ENCODE measurements around the gene TMEM101.
"Not testable (repeated sequence)": the region's sequence is repeated elsewhere in the genome, so short reads cannot be mapped to it uniquely, and the experiment has no call there.

Gene TMEM101

DNA sequence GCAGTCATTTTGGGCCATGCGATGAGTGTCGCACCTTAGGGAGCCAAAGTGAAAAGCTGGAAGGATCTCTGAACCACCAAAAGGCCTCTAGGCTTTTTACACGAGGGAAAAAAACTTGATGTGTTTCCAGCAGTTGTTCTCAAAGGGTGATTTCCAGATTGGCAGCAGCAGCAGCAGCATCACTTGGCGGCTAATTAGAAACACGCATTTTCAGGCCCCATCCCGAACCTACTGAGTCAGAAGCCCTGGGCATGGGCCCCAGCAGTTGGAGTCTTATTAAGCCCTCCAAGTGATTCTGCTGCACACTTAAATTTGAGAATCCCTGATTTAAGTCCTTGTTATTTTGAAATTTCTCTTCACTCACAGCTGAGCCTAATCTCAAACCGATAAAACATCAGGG is 35.8 kb downstream of the TMEM101 start:
- Histone ChIP-seq H3K9me3 (no peaks in the 10 kb centered on the region), H3K4me2 (no peak overlapping the region), H3K36me3 (no peaks in the 10 kb centered on the region), H4K20me1 (no peaks in the 10 kb centered on the region), H3K27me3 (peaks cover 20% of the 10 kb centered on the region), H3K4me1 (0 out of 2 replicates have a peak, but pooled peaks cover 8% of the 10 kb centered on the region), H3K4me3 (no peak overlapping the region), H3K27ac (no peak overlapping the region), H3K9ac (no peak overlapping the region)
- TF ChIP-seq Cebpa-rat (IDR thresholded peaks at IDR 0.05) = no peak

DNA sequence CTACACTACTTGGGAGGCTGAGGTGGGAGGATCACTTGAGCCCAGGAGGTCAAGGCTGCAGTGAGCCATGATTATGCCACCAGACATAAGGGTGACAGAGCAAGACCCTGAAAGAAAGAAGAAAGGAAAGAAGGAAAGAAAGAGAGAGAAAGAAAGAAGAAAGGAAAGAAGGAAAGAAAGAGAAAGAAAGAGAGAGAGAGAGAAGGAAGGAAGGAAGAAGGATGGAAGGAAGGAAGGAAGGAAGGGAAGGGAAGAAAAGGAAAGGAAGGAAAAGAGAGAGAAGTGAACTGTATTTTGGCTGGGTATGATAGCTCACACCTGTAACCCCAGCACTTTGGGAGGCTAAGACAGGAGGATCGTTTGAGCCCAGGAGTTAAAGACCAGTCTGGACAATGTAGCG is 36.7 kb downstream of the TMEM101 start:
- no peak for TF ChIP-seq Cebpa-rat (IDR thresholded peaks at IDR 0.05)
- H3K4me2 ChIP-seq = no peak overlapping the region
- no peaks in the 10 kb centered on the region for H3K9me3 ChIP-seq
- no peaks in the 10 kb centered on the region for H4K20me1 ChIP-seq
- H3K36me3 ChIP-seq = no peaks in the 10 kb centered on the region
- no peak overlapping the region for H3K9ac ChIP-seq
- no peak overlapping the region for H3K4me3 ChIP-seq
- no peaks in the 10 kb centered on the region for H3K4me1 ChIP-seq
- H3K27ac ChIP-seq = no peak overlapping the region
- H3K27me3 ChIP-seq = peaks cover 11% of the 10 kb centered on the region

DNA sequence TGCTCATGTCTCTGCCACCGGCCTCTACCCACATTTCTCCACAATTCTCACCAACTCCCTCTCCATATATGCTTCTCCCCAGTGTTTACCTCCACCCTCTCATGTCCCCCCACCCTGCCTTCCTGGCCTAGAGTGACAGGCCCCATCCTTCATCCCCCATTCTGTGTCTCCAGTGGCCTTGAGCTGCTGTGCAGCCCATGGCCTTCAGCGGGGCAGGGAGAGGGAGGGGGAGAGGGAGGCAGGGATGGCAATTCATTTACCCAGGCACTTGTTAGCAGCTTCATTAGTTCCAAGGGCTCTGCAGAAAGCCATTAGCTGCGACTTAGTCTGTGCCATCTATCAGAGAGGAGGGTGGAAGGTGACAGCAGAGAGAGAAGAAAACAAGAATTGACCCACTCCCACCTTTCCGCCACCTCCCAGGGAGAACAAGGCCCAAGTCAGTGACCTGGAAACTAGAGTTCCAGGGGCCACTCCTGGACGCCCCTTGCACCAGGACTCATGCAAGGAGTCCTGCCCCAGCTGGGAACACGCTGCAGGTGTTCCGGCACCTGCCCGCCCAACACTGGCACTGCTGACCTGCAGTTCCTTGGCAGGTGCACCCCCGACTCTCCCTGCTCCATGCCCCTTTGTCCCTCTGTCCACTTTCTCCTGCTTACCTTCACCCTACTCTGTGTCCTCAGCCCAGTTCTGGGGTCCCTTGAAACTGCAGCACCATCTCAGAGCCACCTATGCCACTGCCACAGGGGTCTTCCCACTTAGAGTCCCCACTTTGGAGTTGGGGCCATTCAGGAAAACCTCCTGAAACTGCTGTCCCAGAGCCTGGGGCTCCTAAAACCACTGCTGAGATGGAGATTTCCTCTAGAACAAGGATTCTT is 37.6 kb downstream of the TMEM101 start:
- no peak for TF ChIP-seq Cebpa-rat (IDR thresholded peaks at IDR 0.05)
- Histone ChIP-seq H3K4me1 (no peaks in the 10 kb centered on the region), H3K9me3 (no peaks in the 10 kb centered on the region), H4K20me1 (no peaks in the 10 kb centered on the region), H3K9ac (no peak overlapping the region), H3K4me3 (no peak overlapping the region), H3K27me3 (peaks cover 2% of the 10 kb centered on the region; the same call in 1 of the 2 replicates), H3K36me3 (no peaks in the 10 kb centered on the region), H3K27ac (no peak overlapping the region), H3K4me2 (no peak overlapping the region)

DNA sequence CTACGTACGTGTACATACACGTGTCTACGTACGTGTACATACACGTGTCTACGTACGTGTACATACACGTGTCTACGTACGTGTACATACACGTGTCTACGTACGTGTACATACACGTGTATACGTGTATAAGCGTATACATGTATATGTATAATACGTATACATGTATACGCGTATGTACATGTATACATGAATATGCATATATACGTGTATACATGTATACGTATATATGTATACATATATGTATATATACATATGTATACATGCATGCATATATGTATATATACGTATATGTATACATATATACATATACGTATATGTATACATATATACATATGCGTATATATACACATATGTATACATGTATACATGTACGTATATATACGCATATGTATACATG is 38.9 kb downstream of the TMEM101 start:
- no peaks in the 10 kb centered on the region for H3K36me3 ChIP-seq
- H3K27me3 ChIP-seq = no peaks in the 10 kb centered on the region
- no peak overlapping the region for H3K4me3 ChIP-seq
- H3K9ac ChIP-seq = no peak overlapping the region
- no peaks in the 10 kb centered on the region for H4K20me1 ChIP-seq
- TF ChIP-seq Cebpa-rat (IDR thresholded peaks at IDR 0.05) = no peak
- H3K27ac ChIP-seq = no peak overlapping the region
- no peaks in the 10 kb centered on the region for H3K4me1 ChIP-seq
- no peaks in the 10 kb centered on the region for H3K9me3 ChIP-seq
- no peak overlapping the region for H3K4me2 ChIP-seq

DNA sequence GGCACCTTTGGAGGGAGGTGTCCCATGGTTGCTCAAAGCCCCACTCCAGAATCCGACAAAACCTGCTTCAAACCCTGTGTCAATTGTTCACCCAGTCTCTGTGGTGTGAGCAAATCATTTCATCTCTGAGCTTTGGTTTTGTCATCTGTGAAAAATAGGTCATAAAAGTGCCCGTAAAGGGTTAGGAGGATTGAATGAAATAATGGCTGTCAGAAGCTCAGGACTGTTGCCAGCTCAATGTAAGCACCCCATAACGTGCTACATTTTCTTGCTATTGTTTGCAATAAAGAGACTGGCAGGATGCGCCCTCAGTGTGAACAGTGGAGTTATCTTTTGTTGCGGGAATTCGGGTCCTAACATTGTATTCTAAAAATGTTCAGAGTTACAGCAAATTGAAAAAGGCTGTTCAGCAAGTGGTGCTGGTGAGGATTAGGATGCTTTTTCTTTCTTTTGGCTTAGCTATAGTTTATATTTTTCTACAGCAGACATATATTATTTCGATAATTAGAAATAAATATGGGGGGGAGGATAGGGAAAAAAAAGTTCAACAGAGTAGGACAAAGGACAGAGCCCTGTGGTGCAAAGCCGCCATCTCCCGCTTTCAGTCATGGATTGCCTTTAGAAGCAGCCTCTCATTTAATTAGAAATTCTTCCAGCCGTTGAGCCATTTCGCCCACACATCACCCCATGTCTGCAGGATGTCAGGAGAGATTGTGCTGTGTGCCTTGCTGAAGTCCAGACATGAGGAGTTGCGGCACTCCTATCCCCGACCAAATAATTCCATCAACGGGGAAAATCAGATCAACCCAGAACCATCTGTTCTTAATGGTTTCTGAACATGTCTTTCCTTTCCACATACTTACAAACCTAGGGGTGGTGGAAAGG is 40.1 kb downstream of the TMEM101 start:
- no peak for TF ChIP-seq Cebpa-rat (IDR thresholded peaks at IDR 0.05)
- H3K4me2 ChIP-seq = no peak overlapping the region
- H3K4me1 ChIP-seq = no peaks in the 10 kb centered on the region
- no peaks in the 10 kb centered on the region for H3K36me3 ChIP-seq
- no peak overlapping the region for H3K4me3 ChIP-seq
- no peak overlapping the region for H3K27ac ChIP-seq
- H3K27me3 ChIP-seq = no peaks in the 10 kb centered on the region
- H3K9me3 ChIP-seq = no peaks in the 10 kb centered on the region
- H4K20me1 ChIP-seq = no peaks in the 10 kb centered on the region
- no peak overlapping the region for H3K9ac ChIP-seq

DNA sequence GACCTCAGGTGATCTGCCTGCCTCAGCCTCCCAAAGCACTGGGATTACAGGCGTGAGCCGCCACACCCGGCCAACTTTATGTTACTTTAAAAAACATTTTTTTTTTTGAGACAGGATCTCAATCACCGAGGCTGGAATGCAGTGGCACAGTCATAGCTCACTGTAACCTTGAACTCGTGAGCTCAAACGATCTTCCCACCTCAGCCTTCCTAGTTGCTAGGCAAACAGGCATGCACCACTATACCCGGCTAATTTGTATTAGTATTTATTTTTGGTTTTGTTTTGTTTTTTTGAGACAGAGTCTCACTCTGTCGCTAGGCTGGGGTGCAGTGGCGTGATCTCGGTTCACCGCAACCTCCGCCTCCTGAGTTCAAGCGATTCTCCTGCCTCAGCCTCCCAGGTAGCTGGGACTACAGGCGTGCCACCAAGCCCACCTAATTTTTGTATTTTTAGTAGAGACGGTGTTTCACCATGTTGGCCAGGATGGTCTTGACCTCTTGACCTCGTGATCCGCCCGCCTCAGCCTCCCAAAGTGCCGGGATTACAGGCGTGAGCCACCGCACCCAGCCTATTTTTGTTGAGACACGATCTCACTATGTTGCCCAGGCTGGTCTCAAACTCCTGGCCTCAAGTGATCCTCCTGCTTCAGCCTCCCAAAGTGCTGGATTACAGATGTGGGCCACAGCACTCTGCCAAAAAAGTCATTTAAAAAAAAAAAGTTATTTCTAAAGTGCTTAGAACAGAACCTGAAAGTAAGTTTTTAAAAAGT is 42.1 kb downstream of the TMEM101 start:
- H3K9ac ChIP-seq, H3K36me3 ChIP-seq, H3K4me3 ChIP-seq, H3K27me3 ChIP-seq, H3K4me2 ChIP-seq, H3K9me3 ChIP-seq, H3K27ac ChIP-seq, H4K20me1 ChIP-seq, H3K4me1 ChIP-seq: not testable (repeated sequence)

DNA sequence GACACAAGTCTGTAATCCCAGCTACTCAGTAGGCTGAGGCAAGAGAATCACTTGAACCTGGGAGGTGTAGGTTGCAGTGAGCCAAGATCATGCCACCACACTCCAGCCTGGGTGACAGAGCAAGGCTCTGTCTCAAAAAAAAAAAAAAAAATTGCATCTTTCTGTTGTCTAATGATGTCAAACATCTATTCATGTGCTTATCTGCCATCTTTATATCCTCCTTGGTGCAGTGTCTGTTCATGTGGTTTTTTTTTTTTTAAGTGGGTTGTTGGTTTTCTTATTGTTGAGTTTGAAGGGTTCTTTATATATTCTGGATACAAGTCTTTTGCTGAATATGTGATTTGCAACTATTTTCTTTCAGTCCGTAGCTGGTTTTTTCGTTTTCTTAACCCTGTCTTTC is 43.3 kb downstream of the TMEM101 start:
- not testable (repeated sequence) for H4K20me1 ChIP-seq, H3K27me3 ChIP-seq, H3K36me3 ChIP-seq, H3K9me3 ChIP-seq, H3K9ac ChIP-seq, H3K4me2 ChIP-seq, H3K27ac ChIP-seq, H3K4me1 ChIP-seq, H3K4me3 ChIP-seq

DNA sequence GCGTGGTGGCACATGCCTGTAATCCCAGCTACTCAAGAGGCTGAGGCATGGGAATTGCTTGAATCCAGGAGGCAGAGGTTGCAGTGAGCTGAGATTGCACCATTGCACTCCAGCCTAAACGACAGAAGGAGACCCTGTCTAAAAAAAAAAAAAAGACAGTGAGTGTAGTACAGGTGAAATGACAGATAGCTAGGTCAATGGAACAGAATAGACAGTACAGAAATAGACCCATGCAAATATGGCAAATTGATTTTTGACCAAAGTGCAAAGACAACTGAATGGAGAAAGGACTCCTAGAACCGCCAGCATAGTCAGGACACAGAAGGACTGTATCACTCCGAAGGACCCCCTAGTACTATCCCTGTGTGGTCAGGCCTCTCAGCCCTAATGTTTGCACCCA is 44.4 kb downstream of the TMEM101 start:
- H3K4me1 ChIP-seq = no peaks in the 10 kb centered on the region

DNA sequence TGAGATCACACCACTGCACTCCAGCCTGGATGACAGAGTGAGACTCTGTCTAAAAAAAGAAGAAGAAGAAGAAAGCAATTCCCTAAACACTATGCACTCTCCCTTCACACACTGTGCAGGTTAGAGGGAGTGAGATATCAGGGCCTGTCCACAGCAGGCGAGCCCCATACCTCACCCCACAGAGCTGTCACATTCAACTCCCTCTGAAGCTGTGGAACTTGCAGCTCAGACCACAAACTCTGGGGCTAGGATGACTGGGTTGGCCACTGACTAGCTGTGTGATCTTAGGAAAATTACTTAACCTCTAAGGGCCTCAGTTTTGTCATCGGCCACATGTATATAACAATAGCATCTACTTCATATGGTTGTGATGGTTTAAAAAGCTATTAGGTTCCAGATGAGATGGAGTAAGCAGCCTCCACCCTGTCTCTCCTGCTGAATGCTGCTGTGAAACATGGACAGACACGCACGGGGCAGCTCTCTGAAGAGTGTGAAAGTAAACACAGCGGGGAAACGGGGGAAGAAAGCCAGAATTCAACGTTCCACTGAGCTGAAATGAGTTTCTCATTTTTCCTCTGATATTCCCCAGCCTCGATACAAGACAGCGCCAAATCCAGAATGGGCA is 47.4 kb downstream of the TMEM101 start:
- H3K27ac ChIP-seq = no peak overlapping the region
- no peaks in the 10 kb centered on the region for H3K9me3 ChIP-seq
- no peak overlapping the region for H3K4me3 ChIP-seq
- no peaks in the 10 kb centered on the region for H3K4me1 ChIP-seq
- no peaks in the 10 kb centered on the region for H3K36me3 ChIP-seq
- no peak overlapping the region for H3K9ac ChIP-seq
- no peak overlapping the region for H3K4me2 ChIP-seq
- no peak for TF ChIP-seq Cebpa-rat (IDR thresholded peaks at IDR 0.05)
- H3K27me3 ChIP-seq = no peaks in the 10 kb centered on the region
- no peaks in the 10 kb centered on the region for H4K20me1 ChIP-seq

More for the DNA sequence above, 44.4 kb downstream of the TMEM101 start:
- no peaks in the 10 kb centered on the region for H3K9me3 ChIP-seq
- H3K4me2 ChIP-seq = no peak overlapping the region
- no peaks in the 10 kb centered on the region for H4K20me1 ChIP-seq
- TF ChIP-seq Cebpa-rat (IDR thresholded peaks at IDR 0.05) = no peak
- H3K27me3 ChIP-seq = no peaks in the 10 kb centered on the region
- no peaks in the 10 kb centered on the region for H3K36me3 ChIP-seq
- H3K27ac ChIP-seq = no peak overlapping the region
- H3K9ac ChIP-seq = no peak overlapping the region
- no peak overlapping the region for H3K4me3 ChIP-seq

All from BLaER1 (cell line).